Vagina (tissue), 2 donors: ENCODE data around the gene SNX33. TPM values are rescaled to one million over a fixed set of nuclear protein-coding genes. Genes with fewer than 3 reads are reported as not detected.

ENCODE experiments used
- DNase-seq, 2 donors: peaks; one replicate each; pipeline ENCODE4 v3.0.0-alpha.2; 2017; ENCODE audit errors: extremely low spot score in 2 of 2
- H3K27ac ChIP-seq: fragments of 200-600 bp; sonication (generic); one replicate; pipeline ENCODE4 v1.5.1; 2019
- H3K27me3 ChIP-seq: fragments of 200-600 bp; sonication (generic); one replicate; pipeline ENCODE4 v1.5.1; 2019
- H3K36me3 ChIP-seq, 2 donors: fragments of 200-600 bp; sonication (generic); one replicate each; pipeline ENCODE4 v1.5.1; 2017 to 2019
- H3K4me1 ChIP-seq: fragments of 200-600 bp; sonication (generic); one replicate; pipeline ENCODE4 v1.5.1; 2019
- H3K4me3 ChIP-seq, 2 donors: fragments of 200-600 bp; sonication (generic); 1 replicate in 1 of 2; 2 replicates in 1 of 2; pipeline ENCODE4 v1.5.1; 2016 to 2019
- H3K9me3 ChIP-seq: fragments of 200-600 bp; sonication (generic); one replicate; pipeline ENCODE4 v1.5.1; 2019
- CTCF ChIP-seq, 3 experiments: fragments of 450-650 bp in 2 of 3; fragments of 200-600 bp in 1 of 3; sonication (generic) in 1 of 3; IDR thresholded peaks; one replicate each; pipeline ENCODE4 v1.5.1; 2017 to 2019; ENCODE audit warnings: antibody characterized with exemption in 3 of 3, mild to moderate bottlenecking in 2 of 3, moderate library complexity in 2 of 3
- POLR2A ChIP-seq, 2 donors: fragments of 450-650 bp; IDR thresholded peaks; one replicate each; pipeline ENCODE4 v1.6.1; 2017; ENCODE audit warnings: antibody characterized with exemption in 2 of 2, mild to moderate bottlenecking in 2 of 2, moderate library complexity in 2 of 2
- POLR2AphosphoS5 ChIP-seq, 2 donors: sonication (generic); formaldehyde crosslinking; IDR thresholded peaks; one replicate each; pipeline ENCODE4 v1.9.0; 2017; ENCODE audit warnings: antibody characterized with exemption in 2 of 2, mild to moderate bottlenecking in 2 of 2, low read depth in 1 of 2; ENCODE audit not compliant: insufficient read depth in 1 of 2
- intact Hi-C: fragments of 100-400 bp; cut with DNase I; formaldehyde crosslinking; loops from one replicate; pipeline ENCODE4 v1.15.1; 2023
- total RNA-seq: library from RNA; depleted of rRNA; stranded (reverse); fragments of >200 nt; gene quantifications from one replicate; pipeline ENCODE4 v1.2.3, GENCODE V29; 2016

SNX33 gene
- total RNA-seq = 23.6 TPM

DNA sequence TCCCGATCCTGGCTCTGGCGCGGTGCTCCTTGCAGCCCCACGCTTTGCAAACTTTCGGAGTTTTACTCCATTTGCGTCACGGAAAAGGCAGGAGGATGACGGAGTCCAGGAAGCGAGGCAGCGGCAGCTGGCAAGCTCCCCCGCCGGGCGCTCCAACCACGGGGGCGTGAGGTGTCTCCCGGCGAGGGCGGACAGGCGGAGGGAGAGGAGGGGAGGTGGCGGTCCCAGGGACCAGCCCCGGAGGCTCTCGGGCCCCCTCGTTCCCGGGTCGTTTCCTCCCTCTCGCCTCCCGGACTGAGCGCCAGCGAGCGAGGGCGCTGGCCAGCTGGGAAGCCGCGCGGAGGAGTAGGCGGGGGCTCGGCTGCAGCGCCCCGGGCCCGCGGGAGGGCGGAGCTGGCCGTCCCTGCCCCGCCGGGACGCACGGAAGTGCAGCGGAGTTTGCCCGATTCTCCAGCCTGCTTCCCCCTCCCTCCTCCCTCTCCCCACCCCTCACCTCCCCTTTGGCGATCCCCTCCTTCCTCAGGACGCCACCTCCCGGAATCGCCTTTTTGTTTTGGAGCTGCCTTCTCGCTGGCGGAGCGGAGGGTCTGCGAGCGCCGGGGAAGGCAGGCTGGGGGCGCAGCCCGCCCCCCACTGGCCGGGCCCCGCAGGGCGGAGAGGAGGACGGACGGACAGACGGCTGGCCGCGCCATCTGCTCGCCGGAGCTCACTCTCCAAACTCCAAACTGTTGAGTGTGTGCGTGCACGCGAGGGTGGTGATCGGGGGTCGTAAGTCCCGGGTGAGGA lies at the start of gene SNX33:
SNX33 (plus strand) TSS at position 543 of the 786 bp plus-strand sequence. CDS start 1,191 bp downstream, outside the sequence.
- intact Hi-C loops = no loop called here

GRCh38 chr15:75598361-75598760 lies 49.4 kb upstream of the SNX33 start:
- no peaks in the 10 kb centered on the region for H3K27me3 ChIP-seq
- intact Hi-C loops = no loop called here
- no peaks in the 10 kb centered on the region for H3K9me3 ChIP-seq
- no peak overlapping the region for H3K27ac ChIP-seq
- H3K36me3 ChIP-seq = peaks cover 0 to 24% of the 10 kb centered on the region in 2 donors
- H3K4me1 ChIP-seq = no peaks in the 10 kb centered on the region
- TF ChIP-seq CTCF (IDR thresholded peaks at IDR 0.05) (no peak), POLR2A (IDR thresholded peaks at IDR 0.05) (no peak), POLR2AphosphoS5 (IDR thresholded peaks at IDR 0.05; ENCODE audit: insufficient read depth in 1 of 2, low read depth in 1 of 2) (no peak)
- no peak for DNase-seq
- H3K4me3 ChIP-seq = no peak overlapping the region

More for the DNA sequence above, at the start of gene SNX33:
- Histone ChIP-seq H3K4me3 (peak within 1 kb of the TSS; percentile 67 to 70), H3K9me3 (no peaks in the 10 kb centered on the region), H3K27ac (peak within 1 kb of the TSS; percentile 93), H3K27me3 (no peaks in the 10 kb centered on the region), H3K4me1 (peaks cover 57% of the 10 kb centered on the region), H3K36me3 (peaks cover 0 to 7% of the 10 kb centered on the region in 2 donors)
- TF ChIP-seq POLR2A (IDR thresholded peaks at IDR 0.05) (peak in 1 of 2 donors; percentile 53), CTCF (IDR thresholded peaks at IDR 0.05) (peak in 2 of 3 experiments; percentile 27 to 38), POLR2AphosphoS5 (IDR thresholded peaks at IDR 0.05; ENCODE audit: insufficient read depth in 1 of 2, low read depth in 1 of 2) (peak in 1 of 2 donors; percentile 81)
- DNase-seq = peak in 1 of 2 donors; percentile 91

DNA sequence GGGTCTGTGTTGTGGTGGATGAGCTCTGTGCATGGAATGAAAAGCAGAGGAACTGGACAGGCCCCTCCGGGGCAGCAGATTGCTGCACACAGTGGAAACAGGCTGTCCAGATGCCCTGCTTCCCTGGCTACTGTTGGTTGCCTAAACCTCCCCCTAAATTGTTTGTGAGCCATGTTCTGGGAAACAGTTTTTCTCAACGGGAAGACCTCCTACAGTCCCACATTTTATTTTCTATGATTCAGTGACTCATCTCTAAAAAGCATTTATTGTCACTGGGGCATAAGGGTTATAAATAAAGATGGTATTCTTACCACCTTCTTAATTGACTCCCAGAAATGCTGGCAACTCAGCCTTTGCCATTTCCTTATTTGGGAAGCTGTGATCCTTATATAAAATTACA lies 48.3 kb upstream of the SNX33 start:
- H3K4me3 ChIP-seq = no peak overlapping the region
- no peak for TF ChIP-seq POLR2A (IDR thresholded peaks at IDR 0.05)
- TF ChIP-seq CTCF (IDR thresholded peaks at IDR 0.05) = no peak
- TF ChIP-seq POLR2AphosphoS5 (IDR thresholded peaks at IDR 0.05; ENCODE audit: insufficient read depth in 1 of 2, low read depth in 1 of 2) = no peak
- intact Hi-C loops = no loop called here
- H3K27ac ChIP-seq = no peak overlapping the region
- H3K4me1 ChIP-seq = no peaks in the 10 kb centered on the region
- peaks cover 0 to 24% of the 10 kb centered on the region in 2 donors for H3K36me3 ChIP-seq
- no peaks in the 10 kb centered on the region for H3K9me3 ChIP-seq
- DNase-seq = no peak
- H3K27me3 ChIP-seq = no peaks in the 10 kb centered on the region

GRCh38 chr15:75606026-75606425 lies 41.7 kb upstream of the SNX33 start:
- H3K4me3 ChIP-seq = no peak overlapping the region
- H3K4me1 ChIP-seq = no peaks in the 10 kb centered on the region
- intact Hi-C loops = no loop called here
- no peaks in the 10 kb centered on the region for H3K9me3 ChIP-seq
- TF ChIP-seq POLR2A (IDR thresholded peaks at IDR 0.05) (no peak), POLR2AphosphoS5 (IDR thresholded peaks at IDR 0.05; ENCODE audit: insufficient read depth in 1 of 2, low read depth in 1 of 2) (no peak), CTCF (IDR thresholded peaks at IDR 0.05) (no peak)
- no peak for DNase-seq
- H3K27ac ChIP-seq = no peak overlapping the region
- H3K36me3 ChIP-seq = peaks cover 0 to 52% of the 10 kb centered on the region in 2 donors
- H3K27me3 ChIP-seq = no peaks in the 10 kb centered on the region
